ELF-1 (cell line): ENCODE measurements around the gene PRMT2.
A peak's percentile ranks its signal among the peaks of the same experiment; 100 is the strongest.

Experiments
- DNase-seq: peaks from one replicate; pipeline ENCODE4 v3.0.0-alpha.2; 2016; ENCODE audit warnings: low read depth, low spot score

PRMT2 gene

GRCh38 chr21:46641656-46642055 is 6.2 kb downstream of the PRMT2 start:
- DNase-seq, result no peak

- no peak for DNase-seq
These were observed 8.1 kb downstream of the PRMT2 start for GRCh38 chr21:46643379-46644177.

GRCh38 chr21:46645840-46646239 is 10.4 kb downstream of the PRMT2 start:
- DNase-seq, result no peak

- DNase-seq, result no peak
These were observed 11.2 kb downstream of the PRMT2 start for GRCh38 chr21:46646541-46647154.

- no peak for DNase-seq
These were observed 13.1 kb downstream of the PRMT2 start for GRCh38 chr21:46648539-46648938.

GRCh38 chr21:46649356-46649755 is 13.9 kb downstream of the PRMT2 start:
- DNase-seq, result no peak

- no peak for DNase-seq
These were observed 15.1 kb downstream of the PRMT2 start for GRCh38 chr21:46650476-46651098.

- DNase-seq, result no peak
These were observed 15.6 kb downstream of the PRMT2 start for GRCh38 chr21:46651121-46651520.

GRCh38 chr21:46655230-46655629 is 19.8 kb downstream of the PRMT2 start:
- DNase-seq, result no peak

- no peak for DNase-seq
These were observed 21.3 kb downstream of the PRMT2 start for GRCh38 chr21:46656820-46657219.

- no peak for DNase-seq
These were observed 25.0 kb downstream of the PRMT2 start for GRCh38 chr21:46660505-46660904.

GRCh38 chr21:46661211-46661625 is 25.7 kb downstream of the PRMT2 start:
- DNase-seq, result peak; percentile 76

- no peak for DNase-seq
These were observed 26.3 kb downstream of the PRMT2 start for GRCh38 chr21:46661642-46662366.

GRCh38 chr21:46662367-46662654 is 26.8 kb downstream of the PRMT2 start:
- DNase-seq, result no peak

- no peak for DNase-seq
These were observed 27.5 kb downstream of the PRMT2 start for GRCh38 chr21:46662765-46663500.

GRCh38 chr21:46663754-46664153 is 28.3 kb downstream of the PRMT2 start:
- DNase-seq, result no peak

GRCh38 chr21:46664316-46664995 is 29.0 kb downstream of the PRMT2 start:
- DNase-seq, result no peak

- no peak for DNase-seq
These were observed 30.1 kb downstream of the PRMT2 start for GRCh38 chr21:46665566-46665965.

- DNase-seq, result peak; percentile 54
These were observed 31.7 kb downstream of the PRMT2 start for GRCh38 chr21:46666941-46667740.

- peak; percentile 62 for DNase-seq
These were observed 32.4 kb downstream of the PRMT2 start for GRCh38 chr21:46667741-46668380.
